Fibroblast of the conjunctiva (primary cell): ENCODE measurements around the gene MS4A1.
"Not testable (repeated sequence)": the region's sequence is repeated elsewhere in the genome, so short reads cannot be mapped to it uniquely, and the experiment has no call there.

ENCODE experiments used
- DNase-seq: peaks from one replicate; pipeline ENCODE4 v3.0.0-alpha.2; 2010; ENCODE audit warnings: low read depth

MS4A1 gene

DNA sequence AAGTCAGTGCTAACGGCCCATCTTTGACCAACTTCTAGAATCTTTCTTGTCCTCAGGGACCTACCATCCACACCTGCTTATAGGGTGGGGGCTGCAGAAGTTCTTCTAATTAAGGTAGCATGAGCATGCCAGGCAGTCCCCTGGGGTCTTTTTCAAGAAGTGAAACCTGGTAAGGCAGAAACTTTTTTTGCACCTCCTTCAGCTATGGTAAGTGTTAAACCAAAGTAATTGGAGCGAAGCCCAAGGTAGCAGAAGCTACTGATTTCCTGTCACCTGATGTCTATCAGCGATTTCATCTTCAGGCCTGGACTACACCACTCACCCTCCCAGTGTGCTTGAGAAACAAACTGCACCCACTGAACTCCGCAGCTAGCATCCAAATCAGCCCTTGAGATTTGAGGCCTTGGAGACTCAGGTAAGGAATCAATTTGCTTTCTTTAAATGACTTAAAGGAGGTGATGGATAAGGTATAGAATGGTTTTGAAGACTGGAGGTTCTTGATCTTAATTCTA, at the start of gene MS4A1:
TSS of gene MS4A1 (plus strand) at position 317 of the 512 bp plus-strand sequence. CDS start 6,528 bp downstream, outside the sequence.
- DNase-seq, result no peak

GRCh38 chr11:60420015-60420414, 35.6 kb upstream of the MS4A1 start:
- no peak for DNase-seq

DNA sequence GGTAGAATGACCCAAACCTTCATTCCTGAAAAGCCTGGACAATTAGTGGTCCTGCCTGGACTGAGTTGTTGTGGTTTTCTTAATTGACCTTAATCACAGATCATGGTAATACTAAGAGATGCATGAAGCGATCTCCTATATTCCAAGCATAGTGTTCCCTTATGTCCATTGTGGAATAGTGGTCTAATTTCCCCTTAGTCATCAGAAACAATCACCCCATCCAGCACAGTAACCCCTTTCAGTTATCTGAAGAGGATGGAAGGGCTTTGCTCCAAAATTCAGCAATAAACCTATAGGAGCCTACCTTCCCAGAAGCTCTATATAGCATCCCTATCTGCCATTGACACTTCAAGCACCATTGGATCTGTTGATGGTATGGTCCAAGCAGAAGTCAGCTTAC, 33.0 kb upstream of the MS4A1 start:
- no peak for DNase-seq

DNA sequence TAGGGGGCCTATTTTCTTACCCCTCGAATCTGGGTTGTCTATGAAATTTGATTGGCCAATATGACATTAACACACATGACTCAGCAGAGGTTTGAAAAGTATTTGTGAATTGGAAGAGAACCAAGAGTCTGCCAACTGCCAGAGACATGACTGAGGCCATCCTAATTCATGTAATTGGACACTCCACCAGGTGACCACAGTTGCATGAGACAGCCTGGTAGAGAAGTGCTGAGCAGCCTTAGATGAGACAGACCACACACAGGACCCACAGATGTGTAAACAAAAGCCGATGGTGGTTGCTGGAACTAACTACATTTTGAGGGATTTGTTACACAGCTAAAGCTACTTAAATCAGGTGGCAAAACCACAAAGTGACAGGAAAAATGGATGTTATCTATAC, 27.1 kb upstream of the MS4A1 start:
- DNase-seq, result no peak

DNA sequence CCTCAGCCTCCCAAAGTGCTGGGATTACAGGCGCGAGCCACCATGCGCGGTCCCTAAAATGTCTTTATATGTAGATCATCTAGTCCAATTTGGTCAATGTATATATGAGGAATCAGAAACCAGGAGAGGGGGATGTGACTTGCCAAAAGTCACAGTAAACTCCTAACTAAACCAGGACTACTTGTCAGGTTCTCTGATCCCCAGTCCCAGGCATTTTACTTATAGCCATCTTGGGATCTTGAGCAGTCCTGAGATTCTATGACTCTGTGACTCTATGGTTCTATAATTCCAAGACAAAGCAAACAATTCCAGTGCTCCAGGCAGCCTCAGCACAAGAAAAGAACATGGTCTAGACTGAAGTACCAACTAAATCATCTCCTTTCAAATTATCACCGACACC, 26.4 kb upstream of the MS4A1 start, which contains the start of gene MS4A5:
TSS of gene MS4A5 (plus strand) at position 301 of the 400 bp plus-strand sequence. CDS start 103 bp downstream, outside the sequence.
- DNase-seq, result no peak

GRCh38 chr11:60431251-60431650, 24.4 kb upstream of the MS4A1 start:
- no peak for DNase-seq

GRCh38 chr11:60433401-60433800, 22.2 kb upstream of the MS4A1 start:
- no peak for DNase-seq

GRCh38 chr11:60447070-60447469, 8.6 kb upstream of the MS4A1 start:
- no peak for DNase-seq

- no peak for DNase-seq
These were observed 7.8 kb upstream of the MS4A1 start for GRCh38 chr11:60447846-60448245.

DNA sequence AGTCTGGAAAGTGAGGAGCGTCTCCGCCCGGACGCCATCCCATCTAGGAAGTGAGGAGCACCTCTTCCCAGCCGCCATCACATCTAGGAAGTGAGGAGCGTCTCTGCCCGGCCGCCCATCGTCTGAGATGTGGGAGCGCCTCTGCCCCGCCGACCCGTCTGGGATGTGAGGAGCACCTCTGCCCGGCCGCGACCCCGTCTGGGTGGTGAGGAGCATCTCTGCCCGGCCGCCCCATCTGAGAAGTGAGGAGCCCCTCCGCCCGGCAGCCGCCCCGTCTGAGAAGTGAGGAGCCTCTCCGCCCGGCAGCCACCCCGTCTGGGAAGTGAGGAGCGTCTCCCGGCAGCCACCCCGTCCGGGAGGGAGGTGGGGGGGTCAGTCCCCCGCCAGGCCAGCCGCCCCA, 4.5 kb upstream of the MS4A1 start:
- not testable (repeated sequence) for DNase-seq

- no peak for DNase-seq
These were observed 1.4 kb upstream of the MS4A1 start for GRCh38 chr11:60454212-60454611.

GRCh38 chr11:60457576-60457975, 1.9 kb downstream of the MS4A1 start:
- no peak for DNase-seq

- no peak for DNase-seq
These were observed 3.7 kb downstream of the MS4A1 start for GRCh38 chr11:60459345-60459744.

DNA sequence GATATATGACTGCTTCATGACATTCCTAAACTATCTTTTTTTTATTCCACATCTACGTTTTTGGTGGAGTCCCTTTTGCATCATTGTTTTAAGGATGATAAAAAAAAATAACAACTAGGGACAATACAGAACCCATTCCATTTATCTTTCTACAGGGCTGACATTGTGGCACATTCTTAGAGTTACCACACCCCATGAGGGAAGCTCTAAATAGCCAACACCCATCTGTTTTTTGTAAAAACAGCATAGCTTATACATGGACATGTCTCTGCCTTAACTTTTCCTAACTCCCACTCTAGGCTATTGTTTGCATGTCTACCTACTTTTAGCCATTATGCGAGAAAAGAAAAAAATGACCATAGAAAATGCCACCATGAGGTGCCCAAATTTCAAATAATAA, 13.2 kb downstream of the MS4A1 start:
- DNase-seq, result no peak

DNA sequence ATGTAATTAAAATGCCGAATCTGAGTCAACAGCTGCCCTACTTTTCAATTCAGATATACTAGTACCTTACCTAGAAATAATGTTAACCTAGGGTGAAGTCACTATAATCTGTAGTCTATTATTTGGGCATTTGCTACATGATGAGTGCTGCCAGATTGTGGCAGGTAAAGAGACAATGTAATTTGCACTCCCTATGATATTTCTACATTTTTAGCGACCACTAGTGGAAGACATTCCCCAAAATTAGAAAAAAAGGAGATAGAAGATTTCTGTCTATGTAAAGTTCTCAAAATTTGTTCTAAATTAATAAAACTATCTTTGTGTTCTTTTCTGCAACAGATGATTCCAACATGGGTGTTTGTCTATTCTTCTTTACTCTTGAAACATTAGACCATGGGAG, 14.1 kb downstream of the MS4A1 start:
- DNase-seq, result no peak

DNA sequence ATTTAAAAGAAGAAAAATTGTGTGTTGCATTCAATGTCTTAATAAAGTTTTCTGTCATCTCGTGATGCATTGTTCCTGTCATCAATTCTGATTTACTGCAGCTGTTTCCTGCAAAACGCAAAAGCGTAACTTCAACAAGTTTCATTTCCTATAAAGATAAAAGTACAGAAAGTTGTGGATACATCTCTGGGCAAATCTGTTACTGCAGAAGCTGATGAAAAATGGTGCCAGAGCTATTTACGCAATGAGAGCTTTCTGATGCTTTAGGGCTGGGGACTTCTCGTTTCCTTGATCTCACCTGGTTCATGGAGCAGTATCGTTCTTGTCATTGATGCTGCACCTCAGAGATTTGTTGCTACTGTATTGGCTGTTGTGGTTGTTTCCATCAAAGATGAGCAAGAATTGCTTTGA, 21.4 kb downstream of the MS4A1 start:
- DNase-seq, result no peak

GRCh38 chr11:60482361-60482760, 26.7 kb downstream of the MS4A1 start:
- no peak for DNase-seq

DNA sequence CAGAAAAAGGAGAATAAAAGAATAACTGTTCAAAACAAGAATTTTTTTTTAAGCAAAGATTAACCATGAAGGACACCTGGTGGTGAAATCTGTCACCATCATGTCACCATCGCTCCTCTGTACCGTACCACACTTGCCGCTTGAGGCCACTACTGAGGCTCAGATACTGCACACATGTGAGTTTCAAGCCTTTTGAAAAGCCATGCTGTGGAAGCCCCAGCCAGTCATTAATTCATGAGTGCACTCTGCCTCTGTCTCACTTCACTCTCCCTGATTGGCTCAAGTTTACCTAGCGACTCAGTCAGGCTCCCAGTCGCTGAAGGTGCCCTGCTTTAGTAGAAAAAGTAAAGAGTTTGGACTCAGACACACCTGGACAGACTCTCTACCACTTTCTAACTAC, 30.3 kb downstream of the MS4A1 start:
- no peak for DNase-seq

DNA sequence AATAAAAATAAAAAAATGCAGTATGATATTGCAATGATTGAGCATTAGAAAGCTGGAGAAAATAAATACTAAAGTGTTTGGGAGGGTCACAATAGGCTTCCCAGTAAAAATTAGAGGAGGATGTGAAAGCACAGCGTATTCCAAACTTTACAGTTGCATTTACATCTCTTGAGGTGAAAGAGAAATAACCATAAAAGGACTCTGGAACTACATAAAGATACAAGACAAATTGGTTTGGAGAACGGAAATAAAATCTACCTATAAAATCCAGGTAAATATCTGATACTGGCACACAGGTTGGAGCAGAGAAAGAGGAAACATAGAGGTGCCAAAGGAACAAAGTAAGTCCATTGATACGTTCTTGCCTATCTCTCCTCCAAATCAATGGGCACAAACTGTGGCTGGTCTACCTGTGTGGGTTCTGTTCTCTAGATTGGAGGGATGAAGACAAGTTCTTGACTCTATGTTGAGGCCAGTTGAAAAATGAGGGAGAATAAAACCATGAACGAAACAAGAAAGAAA, 36.9 kb downstream of the MS4A1 start, which contains the start of gene MS4A12:
TSS of gene MS4A12 (plus strand) at position 291 of the 522 bp plus-strand sequence. CDS start 4,541 bp downstream, outside the sequence.
- no peak for DNase-seq

DNA sequence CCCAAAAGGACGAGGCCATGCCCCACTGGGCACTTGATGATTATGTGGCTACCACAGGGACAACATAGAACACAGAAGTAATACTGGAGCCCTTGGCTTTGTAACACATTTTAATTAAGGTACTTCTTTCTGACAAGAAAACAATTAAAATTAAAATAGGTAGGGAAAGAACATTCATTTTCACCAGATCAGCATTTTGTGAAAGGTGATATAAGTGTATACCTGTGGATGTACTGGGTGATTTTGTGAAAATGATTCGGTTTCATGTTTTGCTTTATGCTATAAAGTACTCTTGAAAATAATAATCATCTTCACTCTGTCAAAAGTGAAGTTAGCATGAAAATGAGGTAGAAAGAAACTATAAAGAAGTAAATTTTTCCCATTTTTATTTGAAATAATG, 37.8 kb downstream of the MS4A1 start:
- no peak for DNase-seq

GRCh38 chr11:60498399-60498798, 42.8 kb downstream of the MS4A1 start:
- DNase-seq, result no peak

- no peak for DNase-seq
These were observed 43.2 kb downstream of the MS4A1 start for GRCh38 chr11:60498853-60499252.

- DNase-seq, result no peak
These were observed 44.7 kb downstream of the MS4A1 start for GRCh38 chr11:60500276-60500910.
